HG03064 (cell line): ENCODE results near the gene CADPS.

Source experiments
- ATAC-seq: cut with Tn5 transposase; IDR thresholded peaks from one replicate; pipeline ENCODE4 v1.9.1; 2021; ENCODE audit warnings: low read depth; ENCODE audit not compliant: unreplicated experiment

Gene CADPS

DNA sequence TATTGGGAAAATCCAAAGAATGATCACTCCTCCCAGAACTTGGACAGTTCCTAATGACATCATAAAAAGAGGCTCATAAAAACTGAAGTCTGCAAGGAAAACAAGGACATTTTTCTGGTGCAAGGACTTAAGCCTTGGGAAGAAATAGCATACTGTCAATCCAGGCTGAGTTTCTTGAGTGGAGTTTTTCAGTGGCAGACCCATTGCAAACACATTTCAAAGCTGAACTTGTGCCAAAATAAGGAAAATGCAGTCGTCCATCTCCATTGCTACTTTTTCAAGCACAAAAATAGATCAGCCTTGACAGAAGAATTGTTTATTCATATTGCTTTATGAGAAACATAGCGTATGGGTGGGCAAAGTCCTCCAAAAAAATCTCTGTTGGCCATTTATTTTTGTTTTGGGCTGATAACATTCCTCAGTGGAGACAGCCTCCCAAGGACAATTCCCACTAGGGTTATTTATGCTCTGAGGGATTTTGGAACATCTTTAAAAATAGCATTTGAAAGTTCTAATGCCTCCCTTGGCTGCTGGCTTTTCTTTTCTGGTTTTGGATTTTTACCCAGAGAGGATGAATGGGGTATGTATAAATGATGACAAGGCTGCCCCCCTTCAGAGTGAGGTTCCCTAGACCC, 220.0 kb downstream of the CADPS start:
- ATAC-seq, result no peak

GRCh38 chr3:62653796-62654195, 221.4 kb downstream of the CADPS start:
- ATAC-seq, result no peak

DNA sequence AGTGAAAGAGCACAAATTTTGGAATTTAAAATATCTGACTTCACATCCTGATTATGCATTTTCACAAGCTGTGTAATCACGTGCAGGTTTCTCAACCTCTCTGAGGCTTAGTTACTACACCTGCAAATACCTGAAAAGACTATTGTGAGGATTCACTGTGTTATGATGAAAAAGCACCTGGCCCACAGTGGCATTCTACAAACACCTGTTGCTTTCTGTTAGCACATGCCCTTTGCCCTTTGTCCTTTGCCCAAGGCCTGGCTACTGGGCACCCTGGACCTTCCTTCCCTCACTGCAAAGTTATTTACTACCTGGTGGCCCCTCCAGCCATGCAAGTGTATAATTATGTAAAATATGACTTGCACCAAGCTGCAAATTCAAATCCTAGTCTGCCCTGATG, 227.5 kb downstream of the CADPS start:
- ATAC-seq, result no peak

GRCh38 chr3:62644493-62644892, 230.7 kb downstream of the CADPS start:
- ATAC-seq, result no peak

GRCh38 chr3:62638316-62638715, 236.9 kb downstream of the CADPS start:
- no peak for ATAC-seq

GRCh38 chr3:62636235-62636826, 238.9 kb downstream of the CADPS start:
- ATAC-seq, result no peak

DNA sequence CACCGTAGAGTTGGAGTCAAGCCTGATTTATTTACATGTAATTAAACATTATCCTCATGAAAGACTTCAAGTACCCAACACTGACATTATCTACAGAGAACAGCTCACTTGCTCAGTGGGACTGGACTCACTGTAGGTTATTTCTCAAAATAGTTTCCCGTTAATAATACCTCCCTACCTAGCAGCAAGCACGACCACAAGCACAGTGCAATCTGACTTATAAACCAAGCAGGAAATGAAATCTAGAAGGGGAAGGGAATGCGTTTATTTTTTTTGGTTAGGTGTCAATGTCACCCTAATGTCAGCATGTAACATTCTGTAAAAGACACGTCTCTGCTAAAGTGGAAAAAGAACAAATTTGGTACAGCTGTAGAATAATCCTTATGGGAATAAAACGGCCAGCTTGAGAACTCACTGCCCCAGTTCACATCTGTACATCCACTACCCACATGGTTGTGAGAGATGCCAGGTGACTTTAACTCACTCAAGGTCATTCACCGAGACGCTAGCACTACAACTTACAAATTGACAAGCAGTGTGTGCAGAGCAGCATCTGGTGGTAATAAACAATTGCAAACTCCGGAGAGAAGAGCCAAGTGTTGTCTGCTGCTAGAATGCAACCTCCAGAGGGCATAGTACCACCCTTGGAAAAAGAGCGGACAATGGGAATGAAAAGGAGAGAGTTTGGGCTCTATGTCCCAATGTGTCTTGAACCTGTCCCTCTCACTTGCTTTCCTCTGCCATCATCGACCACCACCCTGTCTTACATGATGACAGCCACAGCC, 242.5 kb downstream of the CADPS start:
- ATAC-seq, result no peak

DNA sequence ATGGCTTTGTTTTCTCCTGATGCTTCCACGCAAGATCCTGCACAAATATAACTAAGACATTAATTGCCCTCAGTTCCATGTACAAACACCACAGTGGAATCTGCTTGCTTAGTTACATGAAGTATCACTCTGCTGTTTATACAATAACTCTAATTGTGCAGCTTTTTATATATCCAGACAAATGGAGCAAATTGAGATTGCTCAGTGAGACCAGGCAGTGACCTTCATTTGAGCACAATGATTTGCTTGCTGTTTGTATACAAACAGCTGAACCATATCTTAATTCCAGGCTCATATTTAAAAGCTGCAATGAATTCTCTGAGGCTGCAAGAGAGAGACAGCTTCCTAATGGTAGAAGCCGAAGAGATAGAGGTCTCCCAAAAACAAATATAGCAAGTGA, 243.7 kb downstream of the CADPS start:
- ATAC-seq, result no peak

DNA sequence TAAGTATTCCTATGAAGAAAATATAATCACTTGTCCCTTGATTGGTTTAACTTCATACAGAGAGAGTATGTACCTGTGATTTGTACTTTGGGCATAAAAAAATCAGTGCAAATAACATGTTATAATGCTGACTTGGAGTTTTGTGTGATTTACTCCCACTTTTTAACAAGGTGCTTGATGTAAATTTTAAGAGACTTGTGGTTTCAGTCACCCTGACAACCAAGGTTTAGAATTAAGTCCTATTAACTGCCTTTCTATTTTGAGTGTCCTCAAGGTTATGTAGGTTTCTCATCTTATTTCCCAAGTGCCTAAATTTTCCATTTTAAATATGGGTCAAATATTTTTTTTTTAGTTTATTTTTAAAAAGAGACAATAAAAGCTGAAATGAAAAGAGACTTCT, 244.6 kb downstream of the CADPS start:
- ATAC-seq, result no peak

DNA sequence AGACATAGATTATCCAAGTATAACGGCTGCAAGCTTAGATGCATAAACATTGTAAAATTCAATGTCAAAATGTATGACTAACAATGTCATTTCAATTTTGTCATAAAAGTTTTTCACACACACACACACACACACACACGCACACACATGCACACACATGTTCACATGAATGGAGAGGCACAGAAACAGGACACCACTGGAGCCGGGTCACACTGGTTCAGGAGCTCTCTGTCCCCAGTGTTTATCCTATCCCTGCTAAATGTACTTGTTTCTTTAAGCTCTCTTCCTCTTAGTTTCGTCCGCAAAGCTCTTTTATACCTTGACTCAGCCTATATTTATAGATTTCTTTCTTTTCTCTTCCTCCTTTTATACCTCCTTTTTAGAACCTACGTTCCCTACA, 249.9 kb downstream of the CADPS start:
- ATAC-seq, result no peak

- ATAC-seq, result no peak
Observed at GRCh38 chr3:62624185-62624584, 251.0 kb downstream of the CADPS start.

DNA sequence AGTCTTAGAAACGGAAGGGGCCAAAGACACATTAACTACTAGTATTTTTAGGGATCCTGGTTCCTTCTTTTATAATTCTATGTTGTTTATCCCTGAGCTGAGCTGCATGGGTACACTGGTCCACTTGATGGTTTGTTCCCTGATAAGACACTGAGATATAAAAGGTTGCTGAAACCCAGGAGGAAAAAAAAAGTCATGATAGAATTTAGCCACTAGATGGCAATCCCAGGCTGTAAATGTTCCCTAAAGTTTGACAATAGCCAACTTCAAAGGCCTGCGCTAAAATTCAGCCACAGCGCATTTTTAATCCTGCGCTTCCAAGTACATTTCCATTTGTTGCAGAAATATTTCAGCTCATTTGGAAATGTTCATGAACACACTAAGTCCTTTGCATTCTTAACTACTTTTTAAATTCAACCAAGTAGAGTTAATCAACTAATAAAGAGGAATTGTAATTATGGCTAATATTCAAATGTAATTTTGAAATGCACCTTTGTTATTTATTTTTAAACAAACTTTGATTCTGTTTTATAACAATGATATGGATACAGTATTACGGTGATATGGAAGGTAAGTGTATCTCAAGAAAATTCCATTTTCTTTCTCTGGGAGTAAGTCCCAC, 252.6 kb downstream of the CADPS start:
- ATAC-seq, result no peak

DNA sequence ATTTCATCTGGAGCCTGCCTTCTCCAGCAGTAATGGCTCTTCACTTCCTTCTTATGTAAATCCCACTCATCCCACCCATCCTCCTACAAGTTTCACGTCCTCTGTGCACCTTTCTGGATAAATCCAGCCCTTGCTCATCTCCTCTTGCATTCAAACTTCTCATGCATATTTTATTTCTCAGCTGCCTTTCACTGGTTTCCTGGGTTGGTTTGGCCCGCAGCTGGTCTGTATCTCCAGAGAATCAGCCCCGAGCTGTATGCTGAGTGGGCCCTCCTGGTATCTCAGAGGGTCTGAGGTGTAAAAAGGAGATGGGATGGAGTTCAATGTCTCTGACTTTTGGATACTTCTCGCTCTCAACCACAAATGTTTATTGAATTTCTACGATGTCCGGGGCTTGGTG, 253.3 kb downstream of the CADPS start:
- ATAC-seq, result no peak

GRCh38 chr3:62621176-62621575, 254.0 kb downstream of the CADPS start:
- no peak for ATAC-seq

DNA sequence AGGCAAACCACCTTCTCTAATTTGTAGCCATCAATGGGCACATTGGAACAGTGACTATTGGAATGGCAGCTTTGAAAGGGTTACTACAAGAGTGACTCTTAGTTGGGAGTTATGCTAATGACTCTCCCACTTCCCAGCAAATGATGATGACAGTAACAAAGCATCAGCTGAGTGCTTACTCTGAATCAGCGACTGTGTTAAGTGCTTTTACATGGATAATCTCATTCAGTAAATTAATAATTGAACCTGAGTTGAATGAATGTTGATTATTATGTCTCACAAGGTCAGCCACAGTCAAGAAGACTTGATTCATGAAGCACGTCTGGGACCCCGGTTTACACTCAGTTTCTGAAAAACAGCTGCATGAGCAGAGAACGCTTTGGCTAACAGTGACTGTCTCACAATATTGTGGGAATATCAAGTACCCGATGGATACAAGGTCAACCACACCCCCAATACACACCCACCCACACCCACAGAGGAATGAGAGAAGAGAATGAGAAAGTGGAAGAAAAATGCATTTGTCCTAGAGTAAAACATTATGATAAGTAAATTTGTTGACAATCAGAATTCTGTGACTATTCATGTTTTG, 259.9 kb downstream of the CADPS start:
- no peak for ATAC-seq

- ATAC-seq, result no peak
Observed at GRCh38 chr3:62614527-62614926, 260.7 kb downstream of the CADPS start.

DNA sequence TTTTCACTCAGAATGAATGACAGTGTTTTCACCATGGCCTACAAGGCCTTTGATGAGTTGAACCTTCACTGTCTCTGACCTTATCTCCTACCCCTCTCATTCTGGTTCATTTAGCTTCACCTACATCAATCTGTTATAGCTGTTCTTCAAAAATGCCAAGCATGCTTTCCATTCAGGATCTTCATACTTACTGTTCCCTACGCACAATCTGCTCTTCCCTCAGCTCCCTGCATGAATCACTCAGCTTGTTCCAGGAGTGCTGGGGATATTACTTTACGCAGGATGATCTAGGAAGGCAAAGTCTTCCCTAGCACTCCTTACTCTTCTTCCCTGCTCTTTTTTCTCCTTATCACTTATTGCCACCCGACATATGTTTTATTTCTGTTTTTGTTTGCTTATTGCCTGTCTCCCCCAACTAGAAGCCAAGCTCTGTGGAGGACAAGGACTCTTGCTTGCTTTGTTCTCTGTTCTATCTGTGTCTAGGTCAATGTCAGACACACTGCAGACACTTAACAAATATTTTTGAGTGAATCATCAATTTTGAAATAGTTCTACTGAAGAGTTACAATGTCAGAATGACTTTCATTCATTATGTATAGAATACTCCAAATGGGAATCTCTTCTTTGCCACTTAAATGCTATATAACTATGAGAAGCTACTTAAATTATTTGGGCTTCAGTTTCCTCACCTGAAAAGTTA, 263.5 kb downstream of the CADPS start:
- no peak for ATAC-seq

DNA sequence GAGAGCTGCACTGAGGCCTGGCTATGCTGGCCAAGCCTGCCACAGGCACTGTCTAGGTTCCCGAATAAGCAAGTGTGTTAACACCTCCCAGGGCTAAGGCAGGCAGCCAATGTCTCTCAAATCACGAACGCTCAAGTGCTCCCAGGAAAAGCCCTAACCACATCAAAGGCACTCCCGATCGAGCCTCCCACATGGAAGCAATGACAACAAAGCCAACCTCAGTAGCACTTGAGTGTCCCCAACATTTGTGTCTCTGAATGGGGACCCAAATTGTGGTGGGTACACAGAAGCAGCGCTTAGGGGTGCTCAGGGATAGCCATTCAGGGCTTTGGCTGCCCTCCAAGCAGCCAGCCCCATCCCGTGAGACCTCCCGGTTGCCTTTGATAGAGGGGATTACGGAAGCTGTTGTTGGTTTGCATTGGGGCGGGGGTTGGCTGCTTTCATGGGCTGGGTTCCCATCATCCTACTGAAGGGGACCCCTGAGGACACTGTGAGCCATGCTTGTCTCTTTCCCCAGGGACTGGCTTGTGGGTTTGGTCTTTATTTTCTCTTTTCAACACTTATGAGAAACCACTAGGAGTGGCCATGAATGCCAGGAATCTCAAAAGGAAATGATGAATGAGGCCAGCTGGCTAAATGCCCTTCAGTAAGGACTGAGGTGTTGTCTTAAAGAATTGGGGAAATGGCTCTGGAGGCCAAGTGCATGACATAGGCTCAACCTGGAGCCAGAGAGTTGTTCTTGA, 267.8 kb downstream of the CADPS start:
- no peak for ATAC-seq

DNA sequence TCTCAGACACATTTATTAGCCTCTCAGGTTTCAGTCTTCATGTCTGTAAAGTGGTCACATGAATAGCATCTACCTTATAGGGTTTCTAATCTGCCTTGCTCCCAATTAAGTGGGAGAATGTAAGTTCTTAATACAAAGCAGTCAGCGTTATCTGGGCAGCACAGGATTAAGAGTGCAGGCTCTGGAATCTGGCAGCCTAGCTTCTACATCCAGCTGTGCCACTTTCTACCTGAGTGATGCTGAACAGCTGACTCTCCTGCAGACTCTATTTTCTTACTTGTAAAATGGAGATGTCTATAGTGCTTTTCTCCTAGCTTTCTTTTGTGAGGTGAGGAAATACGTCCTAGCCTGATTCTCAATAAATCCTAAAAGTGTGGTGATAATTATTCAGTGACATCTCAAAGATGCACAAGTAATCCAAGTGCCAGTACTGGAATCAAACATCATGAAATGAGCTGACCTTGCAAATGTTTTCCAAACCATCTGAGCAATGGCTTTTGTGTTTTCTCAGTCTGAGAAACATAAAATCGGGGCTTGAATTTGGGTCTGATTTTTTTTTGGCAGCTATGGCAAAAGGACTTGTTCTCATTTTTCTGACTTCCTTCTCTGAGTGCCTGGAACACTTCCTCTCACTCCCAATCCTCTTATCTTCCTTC, 269.7 kb downstream of the CADPS start:
- no peak for ATAC-seq
